Mesendoderm (in vitro differentiated cells): ENCODE results near the gene TCEAL4.

Experiments used
- DNase-seq: peaks from one replicate; pipeline ENCODE4 v3.0.0; 2013
- H2AK5ac ChIP-seq: 2 replicates; pipeline ENCODE4 v1.6.1; 2013; ENCODE audit warnings: low read length, inconsistent platforms
- H2BK120ac ChIP-seq: 2 replicates; pipeline ENCODE4 v1.6.1; 2013; ENCODE audit warnings: low read depth, mild to moderate bottlenecking, low read length, moderate library complexity, mixed read lengths
- H2BK15ac ChIP-seq: replicated peaks from 2 replicates; pipeline ENCODE4 v1.6.1; 2013; ENCODE audit warnings: low read depth, mild to moderate bottlenecking, moderate library complexity
- H2BK5ac ChIP-seq: 2 replicates; pipeline ENCODE4 v1.6.1; 2013; ENCODE audit warnings: low read length, inconsistent platforms
- H3K18ac ChIP-seq: 2 replicates; pipeline ENCODE4 v1.6.1; 2013; ENCODE audit warnings: mild to moderate bottlenecking, low read length, mixed read lengths
- H3K23ac ChIP-seq: one replicate; pipeline ENCODE4 v1.6.1; 2013; ENCODE audit warnings: low read length
- H3K27ac ChIP-seq: 2 replicates; pipeline ENCODE4 v1.5.1; 2013; ENCODE audit warnings: low read depth, mild to moderate bottlenecking, inconsistent platforms, low read length, moderate library complexity
- H3K27me3 ChIP-seq: 2 replicates; pipeline ENCODE4 v1.6.1; 2013; ENCODE audit warnings: low read length, control low read depth, mild to moderate bottlenecking, inconsistent platforms; ENCODE audit not compliant: insufficient read depth, poor library complexity
- H3K36me3 ChIP-seq: 2 replicates; pipeline ENCODE4 v1.6.1; 2013; ENCODE audit warnings: low read length, inconsistent platforms; ENCODE audit not compliant: control insufficient read depth, insufficient read depth
- H3K4ac ChIP-seq: one replicate; pipeline ENCODE4 v1.6.1; 2013; ENCODE audit warnings: low read depth, mild to moderate bottlenecking, low read length, moderate library complexity
- H3K4me1 ChIP-seq: 2 replicates; pipeline ENCODE4 v1.6.1; 2013; ENCODE audit warnings: low read depth, low read length, inconsistent platforms; ENCODE audit not compliant: control insufficient read depth
- H3K4me2 ChIP-seq: 2 replicates; pipeline ENCODE4 v1.6.1; 2013; ENCODE audit warnings: low read length
- H3K4me3 ChIP-seq: 2 replicates; pipeline ENCODE4 v1.5.1; 2013; ENCODE audit warnings: mild to moderate bottlenecking, low read length
- H3K56ac ChIP-seq: one replicate; pipeline ENCODE4 v1.6.1; 2013; ENCODE audit warnings: low read length
- H3K79me1 ChIP-seq: 2 replicates; pipeline ENCODE4 v1.6.1; 2013; ENCODE audit warnings: low read length, inconsistent platforms
- H3K79me2 ChIP-seq: 2 replicates; pipeline ENCODE4 v1.6.1; 2013; ENCODE audit warnings: mild to moderate bottlenecking, low read length; ENCODE audit not compliant: control insufficient read depth, insufficient read depth
- H3K9ac ChIP-seq: 2 replicates; pipeline ENCODE4 v1.6.1; 2013; ENCODE audit warnings: low read length, inconsistent platforms
- H4K5ac ChIP-seq: one replicate; pipeline ENCODE4 v1.6.1; 2013; ENCODE audit warnings: low read length
- H4K8ac ChIP-seq: one replicate; pipeline ENCODE4 v1.6.1; 2013; ENCODE audit warnings: low read depth, mild to moderate bottlenecking, control low read depth, low read length, moderate library complexity
- WGBS: extraction: QIAGEN DNeasy Blood & Tissue Kit; methylation state at CpG from one replicate; pipeline ENCODE4 v1.1.7; 2013; ENCODE audit warnings: low lambda C conversion rate, missing lambda C conversion rate; ENCODE audit not compliant: insufficient coverage; ENCODE audit errors: extremely low coverage; 5-methylcytosine and 5-hydroxymethylcytosine counted together

The TCEAL4 gene

DNA sequence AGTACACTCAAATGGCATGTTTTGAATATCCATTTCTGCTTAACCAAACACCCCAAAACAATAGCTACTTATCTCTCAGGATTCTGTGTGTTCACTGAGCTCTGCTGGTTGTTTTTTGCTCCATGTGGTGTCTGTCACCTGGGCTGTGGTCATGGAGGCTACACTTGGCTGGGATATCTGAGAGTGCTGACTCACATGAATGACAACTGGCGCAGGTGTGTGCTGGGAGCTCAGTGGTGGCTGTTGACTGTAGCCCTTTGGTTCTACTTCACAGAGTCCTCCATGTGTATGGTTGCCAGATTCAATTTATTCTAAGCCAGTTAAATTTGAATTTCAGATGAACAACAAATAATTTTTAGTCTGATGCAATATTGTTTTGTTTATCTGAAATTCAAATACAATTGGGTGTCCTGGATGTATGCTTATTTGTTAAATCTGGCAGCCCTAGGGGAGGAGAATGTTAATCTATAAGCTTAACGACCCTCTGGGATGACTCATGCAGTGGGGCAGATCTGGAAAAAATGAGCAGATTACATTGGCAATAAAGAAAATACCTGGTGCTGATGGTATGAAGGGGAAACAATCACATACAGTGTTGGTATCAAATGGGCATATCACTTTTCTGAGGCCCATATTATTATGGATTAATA is 28.2 kb upstream of the TCEAL4 start:
- peak; percentile 48 for DNase-seq
- no peak overlapping the region for H3K23ac ChIP-seq
- no peak overlapping the region for H2BK120ac ChIP-seq
- H3K9ac ChIP-seq: no peak overlapping the region
- no peak overlapping the region for H3K18ac ChIP-seq
- WGBS: no CpG with 5 or more reads among the region's 2 CpGs
- H3K27me3 ChIP-seq: no peaks in the 10 kb centered on the region
- H3K36me3 ChIP-seq: no peaks in the 10 kb centered on the region
- H4K8ac ChIP-seq: no peak overlapping the region
- H2BK5ac ChIP-seq: no peak overlapping the region
- no peak overlapping the region for H2AK5ac ChIP-seq
- H2BK15ac ChIP-seq: no peak overlapping the region
- no peak overlapping the region for H4K5ac ChIP-seq
- H3K56ac ChIP-seq: no peak overlapping the region
- H3K79me1 ChIP-seq: no peaks in the 10 kb centered on the region
- no peaks in the 10 kb centered on the region for H3K79me2 ChIP-seq
- no peak overlapping the region for H3K4me3 ChIP-seq
- no peak overlapping the region for H3K4me2 ChIP-seq
- no peak overlapping the region for H3K27ac ChIP-seq
- H3K4ac ChIP-seq: no peak overlapping the region
- peaks cover 2% of the 10 kb centered on the region for H3K4me1 ChIP-seq

DNA sequence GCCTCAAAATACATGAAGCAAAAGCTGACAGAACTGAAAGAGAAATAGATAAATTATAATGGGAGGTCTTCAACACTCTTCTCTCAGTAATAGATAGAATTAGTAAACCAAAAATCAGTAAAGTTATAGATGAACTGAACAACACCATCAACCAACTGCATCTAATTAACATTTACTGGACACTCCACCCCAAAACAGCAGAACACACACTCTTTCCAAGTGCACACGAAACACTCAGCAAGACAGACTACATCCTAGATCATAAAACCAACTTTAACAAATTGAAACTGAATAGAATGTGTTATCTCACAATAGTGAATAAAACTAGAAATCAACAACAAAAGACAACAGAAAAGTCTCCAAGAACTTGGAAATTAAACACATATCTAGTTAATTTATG is 25.1 kb upstream of the TCEAL4 start:
- H4K5ac ChIP-seq: no peak overlapping the region
- H3K56ac ChIP-seq: no peak overlapping the region
- no peak overlapping the region for H3K4me2 ChIP-seq
- no peak overlapping the region for H2BK120ac ChIP-seq
- no peak overlapping the region for H3K18ac ChIP-seq
- H3K4me3 ChIP-seq: no peak overlapping the region
- no peak overlapping the region for H3K9ac ChIP-seq
- H2AK5ac ChIP-seq: no peak overlapping the region
- no peak overlapping the region for H3K27ac ChIP-seq
- no peaks in the 10 kb centered on the region for H3K4me1 ChIP-seq
- no peaks in the 10 kb centered on the region for H3K27me3 ChIP-seq
- no CpG with 5 or more reads among the region's 1 CpG for WGBS
- no peak overlapping the region for H3K23ac ChIP-seq
- H3K36me3 ChIP-seq: no peaks in the 10 kb centered on the region
- no peak for DNase-seq
- no peak overlapping the region for H2BK5ac ChIP-seq
- no peaks in the 10 kb centered on the region for H3K79me1 ChIP-seq
- no peak overlapping the region for H4K8ac ChIP-seq
- no peak overlapping the region for H3K4ac ChIP-seq
- no peaks in the 10 kb centered on the region for H3K79me2 ChIP-seq
- no peak overlapping the region for H2BK15ac ChIP-seq

DNA sequence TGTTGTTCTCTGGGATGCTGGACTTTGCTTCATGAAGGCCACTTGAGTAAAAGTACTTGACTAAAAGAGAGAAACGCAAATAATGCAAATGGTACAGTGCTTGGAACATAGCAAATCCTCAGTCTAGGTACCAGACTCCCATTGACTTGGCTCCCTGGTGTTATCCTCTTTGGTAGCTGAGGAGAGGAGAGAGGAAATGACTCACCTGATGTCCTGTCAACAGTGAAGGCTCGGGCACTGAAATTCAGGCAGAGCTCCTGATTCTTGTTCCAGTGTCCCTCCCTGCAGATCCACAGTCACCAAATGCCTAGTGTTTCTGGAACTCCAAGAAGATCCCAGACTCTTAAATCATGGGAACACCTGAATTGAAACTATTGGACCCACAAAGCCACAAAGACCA is 22.5 kb upstream of the TCEAL4 start:
- Histone ChIP-seq H3K27me3 (no peaks in the 10 kb centered on the region), H3K36me3 (no peaks in the 10 kb centered on the region), H3K79me1 (no peaks in the 10 kb centered on the region), H2BK5ac (no peak overlapping the region), H2BK120ac (no peak overlapping the region), H3K4me3 (no peak overlapping the region), H3K18ac (no peak overlapping the region), H3K9ac (no peak overlapping the region), H2AK5ac (no peak overlapping the region), H3K79me2 (no peaks in the 10 kb centered on the region), H3K4me2 (no peak overlapping the region), H3K27ac (no peak overlapping the region), H2BK15ac (no peak overlapping the region), H3K23ac (no peak overlapping the region), H3K4me1 (no peaks in the 10 kb centered on the region), H3K4ac (no peak overlapping the region), H4K5ac (no peak overlapping the region), H4K8ac (no peak overlapping the region), H3K56ac (no peak overlapping the region)
- no peak for DNase-seq
- no CpG with 5 or more reads among the region's 2 CpGs for WGBS

DNA sequence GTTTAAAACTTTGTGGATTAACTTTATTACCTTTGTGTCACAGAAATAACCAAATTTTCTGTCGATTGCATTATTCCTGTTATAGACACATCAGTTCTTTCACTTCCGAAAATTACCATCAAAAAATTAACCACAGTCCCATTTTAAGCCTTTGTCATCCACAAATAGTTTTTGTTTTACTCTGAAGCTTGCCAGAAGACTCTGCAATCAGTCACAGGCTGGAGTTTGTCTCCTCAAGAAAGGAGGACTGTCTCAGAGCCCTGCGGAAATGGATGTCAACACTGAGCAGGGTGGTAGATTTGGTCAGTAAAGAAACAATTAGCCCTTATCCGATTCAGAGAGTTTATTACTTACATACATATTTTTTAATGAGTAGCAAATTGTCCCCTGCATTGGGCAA is 20.1 kb upstream of the TCEAL4 start:
- Histone ChIP-seq H3K23ac (no peak overlapping the region), H4K5ac (no peak overlapping the region), H3K79me1 (no peaks in the 10 kb centered on the region), H2AK5ac (no peak overlapping the region), H2BK5ac (no peak overlapping the region), H3K4me3 (no peak overlapping the region), H2BK15ac (no peak overlapping the region), H3K4me2 (no peak overlapping the region), H4K8ac (no peak overlapping the region), H3K36me3 (no peaks in the 10 kb centered on the region), H3K4me1 (no peaks in the 10 kb centered on the region), H3K4ac (no peak overlapping the region), H3K18ac (no peak overlapping the region), H3K56ac (no peak overlapping the region), H2BK120ac (no peak overlapping the region), H3K79me2 (no peaks in the 10 kb centered on the region), H3K9ac (no peak overlapping the region), H3K27me3 (no peaks in the 10 kb centered on the region), H3K27ac (no peak overlapping the region)
- no peak for DNase-seq
- WGBS: no CpG with 5 or more reads among the region's 4 CpGs

DNA sequence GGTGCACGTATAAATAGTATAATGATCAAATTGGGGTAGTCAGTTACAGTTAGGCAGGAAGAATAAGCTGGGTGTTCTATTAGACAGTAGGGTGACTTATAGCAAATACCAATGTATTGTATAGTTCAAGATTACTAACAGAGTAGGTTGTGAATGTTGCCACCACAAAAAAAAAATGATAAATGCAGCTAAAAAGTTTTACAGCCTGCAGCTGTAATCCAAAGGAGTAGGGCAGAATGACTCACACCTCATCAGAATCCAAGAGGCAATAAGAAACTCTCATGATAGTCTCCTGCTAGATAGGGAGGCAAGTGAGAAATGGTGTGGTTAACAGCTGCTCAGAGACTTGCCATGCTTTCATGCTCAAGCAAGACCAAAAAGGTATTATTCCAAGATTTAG is 19.6 kb upstream of the TCEAL4 start:
- Histone ChIP-seq H3K79me2 (no peaks in the 10 kb centered on the region), H3K4me2 (no peak overlapping the region)
- no CpG with 5 or more reads among the region's 1 CpG for WGBS

DNA sequence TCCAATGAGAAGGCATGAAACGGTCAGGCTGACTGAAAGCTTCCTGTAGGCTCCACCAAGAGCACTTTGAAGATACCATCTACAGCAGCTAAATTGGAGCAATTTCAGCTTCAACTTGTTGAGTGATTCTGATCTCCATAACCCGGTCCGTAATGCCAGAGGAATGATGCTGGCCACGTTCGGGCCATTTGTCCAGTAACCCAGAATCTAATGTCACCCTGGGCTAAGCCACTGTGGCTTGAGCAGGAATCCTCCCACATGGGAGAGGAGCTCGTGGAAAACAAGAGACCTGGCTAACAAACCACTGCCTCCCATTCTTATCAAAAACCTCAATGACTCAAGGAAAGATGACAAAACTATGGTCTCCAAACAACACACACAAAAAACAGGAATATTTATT is 14.2 kb upstream of the TCEAL4 start:
- no peak for DNase-seq
- Histone ChIP-seq H3K27me3 (no peaks in the 10 kb centered on the region), H2BK5ac (no peak overlapping the region), H4K5ac (no peak overlapping the region), H3K27ac (no peak overlapping the region), H3K4me2 (no peak overlapping the region), H3K4me3 (no peak overlapping the region), H4K8ac (no peak overlapping the region), H3K4ac (no peak overlapping the region), H3K4me1 (no peaks in the 10 kb centered on the region), H2BK120ac (no peak overlapping the region), H3K79me2 (no peaks in the 10 kb centered on the region), H2AK5ac (no peak overlapping the region), H3K23ac (no peak overlapping the region), H3K56ac (no peak overlapping the region), H3K9ac (no peak overlapping the region), H2BK15ac (no peak overlapping the region), H3K36me3 (no peaks in the 10 kb centered on the region), H3K79me1 (no peaks in the 10 kb centered on the region), H3K18ac (no peak overlapping the region)
- no CpG with 5 or more reads among the region's 6 CpGs for WGBS

More for the DNA sequence above, 19.6 kb upstream of the TCEAL4 start:
- H3K9ac ChIP-seq: no peak overlapping the region
- H3K4me1 ChIP-seq: no peaks in the 10 kb centered on the region
- no peak overlapping the region for H3K4ac ChIP-seq
- no peak for DNase-seq
- no peaks in the 10 kb centered on the region for H3K36me3 ChIP-seq
- H2AK5ac ChIP-seq: no peak overlapping the region
- no peak overlapping the region for H3K4me3 ChIP-seq
- H3K23ac ChIP-seq: no peak overlapping the region
- H2BK5ac ChIP-seq: no peak overlapping the region
- H3K56ac ChIP-seq: no peak overlapping the region
- H3K18ac ChIP-seq: no peak overlapping the region
- H4K8ac ChIP-seq: no peak overlapping the region
- no peaks in the 10 kb centered on the region for H3K27me3 ChIP-seq
- no peak overlapping the region for H2BK15ac ChIP-seq
- H2BK120ac ChIP-seq: no peak overlapping the region
- no peaks in the 10 kb centered on the region for H3K79me1 ChIP-seq
- no peak overlapping the region for H3K27ac ChIP-seq
- H4K5ac ChIP-seq: no peak overlapping the region
